ENCODE data around the gene CALD1.

Gene CALD1

DNA sequence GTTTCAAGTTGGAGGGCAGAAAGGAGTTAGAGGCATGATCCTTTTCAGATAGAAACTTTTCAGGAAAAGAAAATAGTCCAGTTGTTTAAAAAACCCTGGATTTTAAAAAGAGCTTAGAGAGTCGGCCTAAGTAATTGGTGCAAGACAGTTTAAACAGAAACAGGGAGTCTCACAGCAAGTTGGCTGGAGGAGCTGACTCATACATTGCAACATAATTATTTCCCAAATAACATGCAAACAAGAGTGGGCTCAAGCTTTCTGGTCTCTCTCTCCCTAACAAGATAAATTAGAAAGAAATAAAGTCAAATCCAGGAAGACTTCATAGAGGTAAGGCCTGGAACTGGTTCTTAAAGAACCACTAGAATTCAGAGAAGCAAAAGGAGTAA is 106.5 kb downstream of the CALD1 start:
- no peak overlapping the region for H3K27ac ChIP-seq (ENCODE audit: low read depth, low read length, poor library complexity, severe bottlenecking)
- no peak overlapping the region for H2AFZ ChIP-seq (ENCODE audit: low read length)
- no peaks in the 10 kb centered on the region for H3K9me2 ChIP-seq (ENCODE audit: low read depth, low read length)
- no peaks in the 10 kb centered on the region for H3K79me2 ChIP-seq (ENCODE audit: insufficient read depth, low read length)
- no peaks in the 10 kb centered on the region for H3K9me3 ChIP-seq (ENCODE audit: low read length)
- H3K4me3 ChIP-seq (ENCODE audit: low read depth, low read length, poor library complexity, severe bottlenecking) = no peak overlapping the region
- H3K36me3 ChIP-seq (ENCODE audit: insufficient read depth, low read length) = no peaks in the 10 kb centered on the region
- no peak overlapping the region for H3K9ac ChIP-seq (ENCODE audit: low read length)
- H3K4me1 ChIP-seq (ENCODE audit: insufficient read depth, low read length, severe bottlenecking) = no peaks in the 10 kb centered on the region
- no peaks in the 10 kb centered on the region for H4K20me1 ChIP-seq (ENCODE audit: insufficient read depth, low read length)
- H3K27me3 ChIP-seq (ENCODE audit: insufficient read depth, low read length) = no peaks in the 10 kb centered on the region
- TF ChIP-seq EZH2 (IDR thresholded peaks at IDR 0.05; ENCODE audit: borderline replicate concordance, low read length) = no peak
- TF ChIP-seq, protein P1, sequence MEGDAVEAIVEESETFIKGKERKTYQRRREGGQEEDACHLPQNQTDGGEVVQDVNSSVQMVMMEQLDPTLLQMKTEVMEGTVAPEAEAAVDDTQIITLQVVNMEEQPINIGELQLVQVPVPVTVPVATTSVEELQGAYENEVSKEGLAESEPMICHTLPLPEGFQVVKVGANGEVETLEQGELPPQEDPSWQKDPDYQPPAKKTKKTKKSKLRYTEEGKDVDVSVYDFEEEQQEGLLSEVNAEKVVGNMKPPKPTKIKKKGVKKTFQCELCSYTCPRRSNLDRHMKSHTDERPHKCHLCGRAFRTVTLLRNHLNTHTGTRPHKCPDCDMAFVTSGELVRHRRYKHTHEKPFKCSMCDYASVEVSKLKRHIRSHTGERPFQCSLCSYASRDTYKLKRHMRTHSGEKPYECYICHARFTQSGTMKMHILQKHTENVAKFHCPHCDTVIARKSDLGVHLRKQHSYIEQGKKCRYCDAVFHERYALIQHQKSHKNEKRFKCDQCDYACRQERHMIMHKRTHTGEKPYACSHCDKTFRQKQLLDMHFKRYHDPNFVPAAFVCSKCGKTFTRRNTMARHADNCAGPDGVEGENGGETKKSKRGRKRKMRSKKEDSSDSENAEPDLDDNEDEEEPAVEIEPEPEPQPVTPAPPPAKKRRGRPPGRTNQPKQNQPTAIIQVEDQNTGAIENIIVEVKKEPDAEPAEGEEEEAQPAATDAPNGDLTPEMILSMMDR (IDR thresholded peaks at IDR 0.05; ENCODE audit: low read length) = no peak
- H3K4me2 ChIP-seq (ENCODE audit: low read length) = no peak overlapping the region
- no peaks in the 10 kb centered on the region for H3F3A ChIP-seq (ENCODE audit: insufficient read depth, low read length)

DNA sequence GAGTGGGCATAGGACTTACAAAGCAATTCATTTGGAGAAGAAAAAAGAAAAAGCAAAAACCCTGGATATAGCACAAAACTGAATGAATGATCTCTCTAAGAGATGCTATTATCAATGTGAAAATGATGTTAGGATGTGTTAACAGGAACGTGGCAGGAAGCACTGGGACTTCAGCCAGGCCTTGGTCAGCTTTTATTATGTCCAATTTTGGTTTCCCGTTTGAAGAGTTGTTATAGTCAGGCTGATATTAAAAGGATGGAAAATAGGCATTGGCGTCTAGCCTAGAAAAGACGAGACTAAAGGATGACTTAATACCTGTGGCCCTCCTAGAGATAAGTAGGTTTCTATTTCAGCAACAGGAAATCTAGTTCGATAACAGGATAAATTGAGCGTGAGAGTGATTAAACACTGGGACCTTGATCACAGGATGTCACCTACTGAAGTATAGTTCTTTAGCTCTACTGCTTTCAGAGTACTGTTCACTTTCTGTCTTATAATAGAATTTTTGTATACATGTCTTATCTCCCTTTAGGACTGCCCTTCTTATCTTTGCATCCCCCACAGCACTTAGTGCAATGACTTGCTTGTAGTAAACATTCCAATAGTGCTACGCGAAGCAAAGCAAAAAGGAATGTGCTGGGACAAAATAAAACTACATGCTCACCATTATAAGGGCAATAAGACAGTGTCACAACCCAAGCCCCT is 107.1 kb downstream of the CALD1 start:
- H3K36me3 ChIP-seq (ENCODE audit: insufficient read depth, low read length) = no peaks in the 10 kb centered on the region
- H3K4me2 ChIP-seq (ENCODE audit: low read length) = no peak overlapping the region
- no peaks in the 10 kb centered on the region for H3F3A ChIP-seq (ENCODE audit: insufficient read depth, low read length)
- H3K9me3 ChIP-seq (ENCODE audit: low read length) = no peaks in the 10 kb centered on the region
- H3K27ac ChIP-seq (ENCODE audit: low read depth, low read length, poor library complexity, severe bottlenecking) = no peak overlapping the region
- H3K4me3 ChIP-seq (ENCODE audit: low read depth, low read length, poor library complexity, severe bottlenecking) = no peak overlapping the region
- H3K79me2 ChIP-seq (ENCODE audit: insufficient read depth, low read length) = no peaks in the 10 kb centered on the region
- H3K9ac ChIP-seq (ENCODE audit: low read length) = no peak overlapping the region
- H2AFZ ChIP-seq (ENCODE audit: low read length) = no peak overlapping the region
- H3K27me3 ChIP-seq (ENCODE audit: insufficient read depth, low read length) = no peaks in the 10 kb centered on the region
- no peak for TF ChIP-seq EZH2 (IDR thresholded peaks at IDR 0.05; ENCODE audit: borderline replicate concordance, low read length)
- TF ChIP-seq, protein P1 (IDR thresholded peaks at IDR 0.05; ENCODE audit: low read length) = no peak
- no peaks in the 10 kb centered on the region for H3K4me1 ChIP-seq (ENCODE audit: insufficient read depth, low read length, severe bottlenecking)
- no peaks in the 10 kb centered on the region for H4K20me1 ChIP-seq (ENCODE audit: insufficient read depth, low read length)
- no peaks in the 10 kb centered on the region for H3K9me2 ChIP-seq (ENCODE audit: low read depth, low read length)

- H3K27ac ChIP-seq (ENCODE audit: low read depth, low read length, poor library complexity, severe bottlenecking) = no peak overlapping the region
- H3K4me3 ChIP-seq (ENCODE audit: low read depth, low read length, poor library complexity, severe bottlenecking) = no peak overlapping the region
- no peaks in the 10 kb centered on the region for H3K9me3 ChIP-seq (ENCODE audit: low read length)
- H3K36me3 ChIP-seq (ENCODE audit: insufficient read depth, low read length) = no peaks in the 10 kb centered on the region
- no peaks in the 10 kb centered on the region for H3F3A ChIP-seq (ENCODE audit: insufficient read depth, low read length)
- no peak overlapping the region for H3K4me2 ChIP-seq (ENCODE audit: low read length)
- no peaks in the 10 kb centered on the region for H3K4me1 ChIP-seq (ENCODE audit: insufficient read depth, low read length, severe bottlenecking)
- no peak overlapping the region for H2AFZ ChIP-seq (ENCODE audit: low read length)
- no peaks in the 10 kb centered on the region for H3K27me3 ChIP-seq (ENCODE audit: insufficient read depth, low read length)
- H4K20me1 ChIP-seq (ENCODE audit: insufficient read depth, low read length) = no peaks in the 10 kb centered on the region
- no peak overlapping the region for H3K9ac ChIP-seq (ENCODE audit: low read length)
- no peaks in the 10 kb centered on the region for H3K9me2 ChIP-seq (ENCODE audit: low read depth, low read length)
- TF ChIP-seq, protein P1 (IDR thresholded peaks at IDR 0.05; ENCODE audit: low read length) = no peak
- no peak for TF ChIP-seq EZH2 (IDR thresholded peaks at IDR 0.05; ENCODE audit: borderline replicate concordance, low read length)
- H3K79me2 ChIP-seq (ENCODE audit: insufficient read depth, low read length) = no peaks in the 10 kb centered on the region
Measured at GRCh38 chr7:134887523-134887922, 108.1 kb downstream of the CALD1 start.

Data from OCI-LY1 (cell line).